ENCODE measurements around the gene PGP.

The PGP gene

DNA sequence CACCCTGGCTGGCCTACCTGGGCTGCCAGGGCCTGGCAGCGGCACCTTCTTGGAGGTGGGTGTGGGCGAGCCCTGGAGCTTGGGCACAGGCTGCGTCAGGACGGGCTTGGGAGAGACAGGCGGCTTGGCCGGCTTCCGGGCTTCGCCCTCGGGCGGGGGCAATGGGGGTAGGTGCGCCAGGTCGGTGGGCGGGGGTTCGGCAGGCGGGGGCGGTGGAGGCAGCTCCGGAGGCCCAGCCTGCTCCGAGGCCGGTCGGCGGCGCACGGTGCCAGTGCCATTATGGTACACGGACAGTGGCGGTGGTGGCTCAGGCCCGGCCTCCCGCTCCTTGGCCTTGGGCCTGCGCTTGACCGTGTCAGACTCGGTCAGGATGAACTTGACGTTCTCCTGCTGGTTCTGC, 35.1 kb downstream of the PGP start:
- DNase-seq, result no peak

DNA sequence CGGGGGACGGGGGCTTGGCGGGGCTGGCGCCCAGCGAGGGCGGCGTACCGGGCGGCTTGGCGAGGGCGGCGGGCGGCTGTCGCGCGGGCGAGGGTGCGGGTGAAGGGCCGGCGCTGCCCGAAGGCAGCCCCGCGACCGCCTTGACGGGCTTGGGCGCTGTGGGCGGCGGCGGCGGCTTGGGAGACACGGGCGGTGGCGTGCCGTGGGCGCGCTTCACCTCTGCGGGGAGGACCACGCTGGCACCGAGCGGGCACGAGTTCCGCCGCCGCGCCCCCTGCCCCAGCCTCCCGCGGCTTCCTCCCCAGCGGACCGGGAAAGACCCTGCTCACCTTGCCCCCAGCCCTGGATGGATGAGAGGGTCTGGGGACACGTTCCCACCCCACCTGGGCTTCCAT, 35.5 kb downstream of the PGP start:
- no peak for DNase-seq

DNA sequence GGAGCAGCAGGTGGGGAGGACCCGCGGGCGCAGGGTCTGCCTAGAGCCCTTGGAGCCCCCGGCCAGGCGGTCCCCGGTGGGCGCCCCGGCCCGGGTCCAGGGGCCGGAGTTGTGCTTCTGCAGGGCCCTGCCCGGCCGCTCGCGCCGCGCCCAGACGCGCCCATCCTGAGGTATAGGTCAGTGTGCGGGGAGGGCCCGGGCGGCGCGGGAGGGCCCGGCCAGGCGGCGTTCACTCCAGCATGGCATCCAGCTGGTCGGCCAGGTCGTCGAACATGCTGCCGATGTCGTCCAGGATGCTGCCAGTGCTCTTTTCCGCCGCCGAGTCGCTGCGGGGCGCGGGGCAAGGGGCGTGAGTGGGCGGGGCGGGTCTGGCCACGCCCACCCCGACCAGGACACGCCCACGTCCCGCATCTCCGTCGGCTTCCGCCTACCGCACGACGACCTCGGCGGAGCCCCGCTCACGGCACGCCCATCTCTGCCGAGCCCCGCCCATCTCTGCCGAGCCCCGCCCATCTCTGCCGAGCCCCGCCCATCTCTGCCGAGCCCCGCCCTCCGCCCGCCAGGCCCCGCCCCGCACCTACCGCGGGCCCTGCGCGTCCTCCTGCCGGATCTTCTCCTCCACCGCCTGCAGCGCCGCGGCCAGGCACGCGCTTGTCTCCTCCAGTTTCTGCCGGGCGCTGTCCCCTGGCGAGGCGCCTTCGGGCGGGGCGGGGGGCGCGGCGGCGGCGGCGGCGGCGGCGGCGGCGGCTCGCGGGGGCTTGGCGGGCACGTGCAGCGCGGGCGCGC, 36.1 kb downstream of the PGP start:
- peak; percentile 15 for DNase-seq

DNA sequence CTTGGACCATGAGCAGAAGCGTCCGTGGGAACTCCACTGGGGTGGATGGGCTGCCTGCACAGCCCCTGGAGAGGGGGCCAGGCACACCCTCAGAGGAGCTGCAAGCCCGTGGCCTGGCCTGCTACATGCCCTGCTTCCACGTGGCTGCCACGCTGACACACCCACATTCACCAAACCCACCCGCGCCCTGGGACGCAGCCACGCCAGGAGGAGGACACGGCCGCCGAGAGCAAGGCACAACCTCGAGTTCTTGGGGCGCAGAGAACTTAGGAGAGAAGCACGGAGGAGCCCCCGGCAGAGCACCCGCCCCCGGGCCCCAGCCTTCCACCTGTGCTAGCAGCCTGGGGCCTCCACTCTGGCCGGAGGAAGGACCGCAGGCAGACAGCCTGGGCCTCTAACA, 37.1 kb downstream of the PGP start:
- DNase-seq, result no peak

DNA sequence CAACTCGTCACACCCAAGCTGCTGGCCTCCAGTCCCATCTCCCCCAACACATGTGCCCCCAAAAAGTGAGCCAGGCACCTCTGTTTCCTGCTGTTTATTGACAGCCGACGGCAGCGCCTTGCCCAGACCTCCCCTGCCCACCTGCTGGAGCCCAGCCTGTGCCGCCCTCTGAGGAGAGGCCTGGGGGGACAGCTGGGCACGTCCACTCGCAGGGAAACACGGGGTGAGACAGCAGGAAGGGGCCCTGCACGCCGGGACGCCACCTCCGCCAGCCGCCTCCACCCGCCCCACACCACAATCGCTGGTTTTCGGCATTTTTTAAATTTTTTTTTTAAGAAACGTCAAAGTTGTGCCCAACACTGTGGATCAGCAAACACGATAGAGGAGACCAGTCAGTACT, 37.5 kb downstream of the PGP start:
- DNase-seq, result no peak

DNA sequence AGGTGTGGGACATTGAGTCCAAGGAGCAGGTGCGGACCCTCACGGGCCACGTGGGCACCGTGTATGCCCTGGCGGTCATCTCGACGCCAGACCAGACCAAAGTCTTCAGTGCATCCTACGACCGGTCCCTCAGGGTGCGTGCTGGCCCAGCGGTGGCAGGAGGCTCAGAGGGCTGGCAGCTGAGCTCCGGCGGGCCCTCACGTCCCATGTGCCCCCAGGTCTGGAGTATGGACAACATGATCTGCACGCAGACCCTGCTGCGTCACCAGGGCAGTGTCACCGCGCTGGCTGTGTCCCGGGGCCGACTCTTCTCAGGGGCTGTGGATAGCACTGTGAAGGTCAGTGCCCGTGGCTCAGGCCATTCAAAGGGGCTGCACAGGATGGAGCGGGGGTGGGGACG, 38.6 kb downstream of the PGP start:
- DNase-seq, result no peak

DNA sequence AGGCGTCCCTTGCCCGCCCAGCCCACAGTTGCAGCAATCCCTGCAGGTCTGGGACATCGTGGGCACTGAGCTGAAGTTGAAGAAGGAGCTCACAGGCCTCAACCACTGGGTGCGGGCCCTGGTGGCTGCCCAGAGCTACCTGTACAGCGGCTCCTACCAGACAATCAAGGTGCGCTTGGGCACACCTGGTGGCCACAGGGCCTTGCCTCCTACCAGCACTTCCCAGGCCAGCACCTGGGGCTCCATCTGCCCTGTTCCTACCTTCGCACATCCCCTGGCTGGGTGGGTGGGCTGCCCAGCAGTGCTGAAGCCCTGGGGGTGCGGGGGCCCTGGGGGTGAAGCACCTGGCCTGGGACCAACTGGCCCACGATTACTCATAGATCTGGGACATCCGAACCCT, 39.2 kb downstream of the PGP start:
- no peak for DNase-seq

DNA sequence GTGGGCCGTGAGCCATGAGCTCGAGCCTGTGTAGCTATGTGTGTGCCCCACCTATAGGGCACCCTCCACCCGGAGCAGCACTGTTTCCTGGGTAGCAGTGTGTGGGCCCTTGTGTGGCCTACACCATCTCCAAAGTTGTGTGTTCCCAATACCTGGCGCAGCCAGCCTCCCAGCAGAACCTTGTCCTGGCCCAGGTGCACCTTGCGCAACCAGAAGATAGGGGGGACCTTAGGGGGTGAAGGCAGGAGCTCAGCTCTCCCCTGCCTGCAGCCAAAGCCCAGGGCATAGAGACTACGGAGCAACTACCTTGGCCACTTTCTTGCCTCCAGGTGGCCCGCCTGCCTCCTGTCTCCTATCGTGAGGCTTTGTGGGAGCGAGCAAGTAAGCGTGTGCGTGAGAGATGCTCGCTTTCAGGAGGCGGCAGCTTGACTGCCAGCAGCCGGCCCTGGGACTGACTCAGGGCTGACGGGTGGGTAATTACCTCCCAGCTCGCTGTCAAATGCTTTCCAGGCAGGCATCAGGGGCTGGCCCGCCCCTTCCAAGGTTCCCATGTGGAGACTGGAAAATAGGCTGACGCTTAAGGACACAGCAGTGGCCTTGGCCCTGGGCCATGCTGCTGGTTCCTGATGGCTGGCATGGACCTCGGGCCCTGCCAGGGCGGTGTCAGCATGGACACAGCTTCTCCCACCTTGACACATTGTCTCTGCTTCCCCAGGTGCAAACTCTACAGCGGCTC, 40.1 kb downstream of the PGP start:
- DNase-seq, result no peak

DNA sequence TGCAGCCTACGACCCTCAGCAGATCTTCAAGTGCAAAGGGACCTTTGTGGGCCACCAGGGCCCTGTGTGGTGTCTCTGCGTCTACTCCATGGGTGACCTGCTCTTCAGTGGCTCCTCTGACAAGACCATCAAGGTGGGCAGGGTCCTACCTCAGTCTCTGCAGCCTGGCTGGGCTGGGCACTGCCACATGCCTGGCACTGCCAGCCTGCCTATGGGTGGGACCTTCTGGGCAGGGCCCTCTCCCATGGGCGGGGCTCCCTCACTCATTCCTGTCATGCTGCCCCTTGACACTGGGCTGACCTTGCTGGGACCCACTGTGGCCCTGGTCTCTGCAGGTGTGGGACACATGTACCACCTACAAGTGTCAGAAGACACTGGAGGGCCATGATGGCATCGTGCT, 40.7 kb downstream of the PGP start:
- DNase-seq, result no peak

DNA sequence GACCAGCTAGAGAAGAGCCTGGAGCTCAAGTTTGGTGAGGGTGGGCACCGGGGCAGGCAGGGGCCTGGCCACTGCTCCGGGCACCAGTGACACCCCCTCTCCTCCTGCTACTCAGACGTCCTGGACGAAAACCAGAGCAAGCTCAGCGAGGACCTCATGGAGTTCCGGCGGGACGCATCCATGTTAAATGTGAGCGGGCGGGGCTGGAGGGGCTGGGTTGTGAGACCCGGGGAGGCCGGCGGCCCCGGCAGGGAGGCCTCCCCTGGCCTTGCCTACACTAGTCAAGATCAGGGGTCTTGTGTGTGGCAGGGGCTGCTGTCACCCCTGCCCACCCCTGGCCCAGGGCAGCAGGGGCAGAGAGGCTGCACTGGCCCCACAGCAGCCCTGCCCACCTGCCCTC, 41.3 kb downstream of the PGP start:
- DNase-seq, result no peak

DNA sequence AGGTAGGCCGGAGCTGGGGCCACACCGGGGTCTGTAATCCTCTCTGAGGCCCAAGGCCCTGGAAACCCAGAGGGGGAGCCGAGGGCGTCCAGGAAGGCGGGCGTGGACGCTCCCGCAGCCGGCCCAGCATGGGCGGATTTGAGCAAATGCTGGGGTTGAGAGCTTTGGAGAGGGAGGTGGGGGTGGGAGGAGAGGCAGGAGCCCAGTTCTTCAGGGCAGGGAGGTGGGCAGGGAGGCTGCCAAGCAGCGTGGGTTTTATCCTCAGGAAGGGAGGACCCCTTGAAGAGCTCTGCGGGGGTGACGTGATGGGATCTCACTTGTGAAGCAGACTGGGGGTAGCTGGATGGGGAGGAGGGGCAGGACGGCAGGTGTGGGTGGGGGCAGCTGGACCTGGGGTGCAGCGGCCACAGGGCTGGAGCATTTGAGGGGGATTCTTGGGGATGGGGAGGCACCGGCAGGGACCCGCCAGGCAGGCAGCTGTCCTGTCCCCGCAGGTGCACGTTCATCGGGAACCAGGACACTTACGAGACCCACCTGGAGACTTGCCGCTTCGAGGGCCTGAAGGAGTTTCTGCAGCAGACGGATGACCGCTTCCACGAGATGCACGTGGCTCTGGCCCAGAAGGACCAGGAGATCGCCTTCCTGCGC, 41.8 kb downstream of the PGP start:
- DNase-seq, result no peak

DNA sequence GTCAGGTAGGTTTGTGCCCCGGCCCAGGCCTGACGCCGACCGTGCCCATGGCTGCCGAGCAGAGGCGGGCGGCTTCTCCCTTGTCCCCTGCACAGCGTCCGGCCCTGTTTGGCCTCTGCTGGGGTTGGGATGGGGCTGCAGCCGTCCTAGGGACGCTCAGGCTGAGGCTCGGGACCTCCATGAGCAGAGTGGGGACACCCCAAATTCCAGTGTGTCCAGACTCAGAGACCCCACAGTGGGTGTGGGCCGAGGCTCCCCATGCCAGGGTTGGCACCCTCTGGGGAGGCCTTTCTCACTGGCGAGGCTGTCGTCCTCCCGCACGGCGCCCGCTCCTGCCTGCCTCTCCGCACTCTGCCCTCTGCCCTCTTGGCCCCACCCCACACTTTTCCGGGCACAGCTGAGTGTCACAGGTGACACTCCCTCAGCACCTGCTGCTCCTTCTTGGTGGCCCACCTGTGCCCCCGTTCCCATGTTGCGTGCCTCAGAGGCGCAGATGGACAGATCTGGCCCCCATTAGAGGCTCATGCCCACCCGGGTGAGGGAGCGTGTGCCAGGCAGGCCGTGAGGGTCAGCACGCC, 43.0 kb downstream of the PGP start:
- DNase-seq, result no peak

DNA sequence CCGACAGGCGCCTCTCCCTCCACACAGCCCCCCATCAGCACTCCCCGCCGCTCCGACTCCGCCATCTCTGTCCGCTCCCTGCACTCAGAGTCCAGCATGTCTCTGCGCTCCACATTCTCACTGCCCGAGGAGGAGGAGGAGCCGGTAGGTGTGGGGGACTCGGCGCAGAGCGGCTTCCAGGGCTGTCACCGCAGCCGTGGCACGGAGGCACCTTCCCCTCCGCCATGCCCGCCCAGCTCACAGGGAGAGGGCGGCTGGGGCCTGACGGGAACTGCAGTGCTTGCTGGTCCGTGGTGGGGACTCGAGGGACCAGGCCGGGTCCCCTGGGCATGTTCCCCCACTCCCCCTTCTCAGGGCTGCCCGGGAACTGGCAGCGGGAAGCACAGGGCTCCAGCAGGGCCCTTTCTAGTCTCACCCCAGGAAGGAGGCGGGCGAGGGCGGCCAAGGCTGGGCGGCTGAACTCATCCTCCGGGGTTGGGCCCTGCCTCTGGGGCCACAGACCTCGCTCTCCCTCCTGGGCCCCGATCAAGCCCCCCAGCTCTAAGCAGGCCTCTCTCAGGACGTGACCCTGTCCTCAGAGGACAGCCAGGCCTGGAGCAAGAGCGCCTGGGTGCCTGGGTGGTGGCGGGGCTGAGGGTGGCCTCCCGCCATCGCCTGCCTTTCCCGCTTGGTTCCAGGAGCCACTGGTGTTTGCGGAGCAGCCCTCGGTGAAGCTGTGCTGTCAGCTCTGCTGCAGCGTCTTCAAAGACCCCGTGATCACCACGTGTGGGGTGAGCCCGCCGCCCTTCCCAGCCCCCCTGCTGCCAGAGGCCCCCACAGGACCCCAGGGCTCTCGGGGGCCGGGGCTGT, 43.8 kb downstream of the PGP start:
- no peak for DNase-seq

DNA sequence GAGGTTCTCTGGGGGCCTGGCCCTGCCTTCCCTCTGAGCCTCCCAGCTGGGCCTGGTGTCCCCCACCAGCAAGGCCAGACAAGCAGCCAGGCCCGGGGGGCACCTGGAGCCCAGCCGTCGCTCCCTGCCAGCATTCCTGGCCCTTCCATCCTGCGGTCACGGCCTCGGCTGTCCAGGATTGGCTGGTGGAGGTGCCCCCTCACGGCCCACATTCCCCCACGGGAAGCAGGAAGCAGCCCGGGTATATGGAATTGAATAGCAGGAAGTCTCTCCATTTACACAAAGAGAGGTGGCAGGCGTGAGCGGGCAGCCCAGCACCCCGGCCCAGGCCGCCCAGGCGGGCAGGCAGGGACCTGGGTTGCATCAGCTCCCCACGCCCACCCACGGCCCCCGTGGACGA, 44.6 kb downstream of the PGP start:
- no peak for DNase-seq

DNA sequence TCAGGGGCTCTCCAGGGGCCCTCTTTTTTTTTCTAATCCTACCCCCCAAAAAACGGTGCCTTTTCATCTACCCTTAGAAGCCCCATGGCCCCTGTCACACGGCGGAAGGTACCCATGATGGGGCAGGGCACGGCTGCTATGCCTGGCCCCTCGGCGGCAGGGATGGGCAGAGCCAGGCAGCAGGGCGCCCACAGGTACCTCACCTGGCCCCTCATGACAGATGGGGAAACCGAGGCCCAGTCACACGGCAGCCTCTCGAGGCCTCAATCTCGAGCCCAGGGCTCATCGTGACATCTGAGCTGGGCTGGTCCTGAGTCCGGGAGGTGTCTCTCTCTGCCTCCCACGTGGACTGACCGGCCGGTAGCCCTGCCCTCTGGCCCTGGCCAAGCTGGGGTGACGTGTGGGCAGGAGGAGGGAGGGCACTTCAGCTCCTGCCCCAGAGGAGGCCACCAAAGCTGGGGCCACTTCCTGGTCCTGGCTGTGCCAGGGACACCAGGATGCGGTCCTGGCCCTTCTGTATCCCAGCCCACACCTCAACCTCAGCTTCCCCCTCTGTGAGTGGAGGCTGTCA, 47.5 kb downstream of the PGP start:
- DNase-seq, result no peak

DNA sequence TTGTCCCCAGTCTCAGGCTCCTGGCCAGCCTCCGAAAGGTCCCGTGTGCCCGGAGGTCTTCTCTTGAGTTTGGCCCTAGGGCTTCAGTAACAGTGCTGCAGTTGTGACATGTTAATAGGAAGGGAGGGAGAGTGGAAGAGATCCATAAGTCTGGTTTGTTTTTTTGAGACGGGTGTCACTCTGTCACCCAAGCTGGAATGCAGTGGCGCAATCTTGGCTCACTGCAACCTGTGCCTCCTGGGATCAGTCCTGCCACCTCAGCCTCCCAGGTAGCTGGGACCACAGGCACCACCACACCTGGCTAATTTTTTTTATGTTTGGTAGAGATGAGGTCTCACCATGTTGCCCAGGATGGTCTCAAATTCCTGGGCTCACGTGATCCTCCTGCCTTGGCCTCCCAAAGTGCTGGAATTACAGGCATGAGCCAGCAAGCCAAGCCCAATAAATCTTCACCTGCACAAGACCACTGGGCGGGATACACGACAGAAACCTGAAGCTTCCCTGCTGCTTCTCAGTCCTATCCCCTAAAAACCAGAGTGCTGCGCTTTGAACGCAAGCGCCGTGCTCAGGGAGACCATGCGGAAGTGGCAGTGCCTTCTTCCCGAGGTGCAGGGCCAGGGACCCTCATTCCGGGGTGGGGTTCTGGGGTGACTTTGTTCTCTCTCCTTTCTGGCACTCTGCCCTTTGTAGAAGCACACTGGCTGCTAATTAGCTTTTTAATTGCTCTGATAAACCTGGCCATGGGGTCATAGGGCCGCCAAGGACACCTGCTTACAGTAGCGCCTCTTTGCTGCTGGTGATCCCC, 48.2 kb downstream of the PGP start:
- no peak for DNase-seq

DNA sequence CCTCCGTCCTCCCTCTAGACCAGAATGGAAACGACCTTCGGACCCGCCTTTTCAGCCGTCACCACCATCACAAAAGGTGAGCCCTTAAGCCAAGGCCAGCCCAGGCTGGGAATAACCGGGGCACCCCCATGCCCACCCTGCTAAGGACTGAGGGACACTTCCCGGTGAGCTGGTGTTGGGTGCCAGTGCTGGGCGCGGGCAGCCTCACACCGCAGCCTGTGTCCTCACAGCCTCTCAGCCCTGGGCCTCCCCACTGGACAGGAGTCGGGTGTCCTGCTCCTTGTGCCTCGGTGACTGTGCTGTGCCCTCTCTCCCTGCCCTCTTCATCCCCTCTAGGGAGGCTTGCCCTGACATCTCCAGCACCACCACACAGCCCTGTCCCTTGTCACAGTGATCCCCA, 48.8 kb downstream of the PGP start:
- no peak for DNase-seq

DNA sequence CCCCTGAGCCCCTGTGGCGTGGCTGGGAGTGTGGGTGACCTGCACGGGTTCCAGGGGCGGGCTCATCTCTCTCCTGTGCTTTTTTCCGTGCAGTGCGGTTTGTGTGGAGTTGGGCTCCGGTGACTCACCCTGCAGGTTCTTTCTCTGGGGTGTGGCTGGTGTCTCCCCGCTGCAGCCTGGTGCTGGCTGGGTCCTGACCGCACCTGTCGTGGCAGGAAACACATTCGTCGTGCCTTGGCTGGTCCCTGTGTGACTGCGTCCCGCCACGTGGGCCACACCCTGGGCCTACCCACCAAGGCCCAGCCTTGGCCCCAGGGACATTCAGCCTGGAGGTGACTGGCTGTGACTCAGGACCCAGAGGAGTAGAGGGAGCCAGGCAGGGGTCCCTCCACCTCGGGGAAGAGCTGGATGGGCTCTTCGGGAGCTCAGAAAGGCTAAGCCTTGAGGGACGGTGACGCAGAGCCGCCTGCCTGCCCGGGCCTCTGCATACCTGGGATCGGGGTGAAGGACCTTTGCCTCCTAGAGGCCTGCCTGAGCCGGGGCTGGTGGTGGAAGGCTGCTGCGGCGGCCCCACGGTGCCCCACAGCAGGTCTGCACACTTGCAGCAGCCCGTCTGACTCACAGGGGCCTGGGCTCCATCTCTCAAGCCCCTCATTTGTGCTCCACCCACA, 51.3 kb downstream of the PGP start:
- no peak for DNase-seq

DNA sequence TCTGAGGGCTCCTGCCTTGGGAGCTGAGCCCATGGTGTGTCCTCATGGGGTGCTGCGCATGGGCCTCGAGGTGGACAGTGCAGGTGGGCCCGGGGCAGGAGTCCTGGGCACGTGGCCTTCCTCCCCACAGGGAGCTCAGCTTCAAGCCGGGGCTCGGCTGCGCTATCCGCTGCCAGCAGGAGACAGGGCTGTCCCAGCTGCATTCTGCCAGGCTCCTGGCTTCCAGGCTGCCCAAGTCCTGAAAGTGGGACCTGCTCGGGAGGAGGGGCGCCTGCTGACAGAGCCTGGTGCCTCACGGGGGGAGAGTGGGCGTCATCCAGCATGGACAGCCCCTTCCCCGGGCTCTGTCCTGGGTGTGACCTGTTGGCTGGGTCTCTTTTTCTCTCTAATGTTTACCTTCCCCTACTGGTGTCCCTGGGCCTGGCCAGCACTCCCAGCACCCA, 51.9 kb downstream of the PGP start:
- no peak for DNase-seq

DNA sequence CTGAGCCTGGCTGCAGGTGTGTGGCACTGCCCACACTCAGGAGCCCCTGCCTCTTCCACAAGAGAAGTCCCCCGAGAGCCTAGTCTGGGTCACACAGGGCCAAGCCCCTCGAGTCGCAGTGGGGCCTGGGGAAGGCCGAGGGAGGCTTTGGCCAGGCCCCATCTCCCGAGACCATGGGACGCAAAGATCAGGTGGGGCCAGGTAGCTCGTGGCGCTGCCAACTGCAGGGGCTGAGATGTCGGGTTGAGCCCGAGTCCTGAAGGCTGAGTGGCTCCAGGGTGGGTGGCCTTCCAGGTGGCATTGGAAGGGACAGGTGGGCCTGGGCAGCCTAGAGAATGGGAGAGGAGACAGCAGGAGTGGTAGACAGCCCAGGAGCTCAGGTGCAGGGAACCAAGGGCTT, 52.7 kb downstream of the PGP start:
- DNase-seq, result no peak
